Tibial nerve (tissue), 4 donors: Measurements from ENCODE around the gene STAMBPL1. TPM values are rescaled to one million over a fixed set of nuclear protein-coding genes. Genes with fewer than 3 reads are reported as not detected.

ENCODE experiments used
- DNase-seq, 2 donors: peaks; one replicate each; pipeline ENCODE4 v3.0.0-alpha.2; 2019; ENCODE audit warnings: low spot score in 2 of 2
- H3K27ac ChIP-seq, 4 donors: fragments of 200-600 bp; sonication (generic) in 3 of 4; one replicate each; pipeline ENCODE4 v1.5.1; 2017 to 2019; ENCODE audit warnings: mild to moderate bottlenecking in 1 of 4
- H3K27me3 ChIP-seq, 2 donors: fragments of 200-600 bp; sonication (generic) in 1 of 2; one replicate each; pipeline versions ENCODE4 v1.5.1 to v1.6.0; 2017 to 2019
- H3K36me3 ChIP-seq, 3 donors: fragments of 200-600 bp; sonication (generic); one replicate each; pipeline ENCODE4 v1.5.1; 2018 to 2019
- H3K4me1 ChIP-seq, 4 donors: fragments of 200-600 bp; sonication (generic) in 3 of 4; one replicate each; pipeline ENCODE4 v1.5.1; 2017 to 2019
- H3K4me3 ChIP-seq, 4 donors: fragments of 200-600 bp; sonication (generic) in 3 of 4; one replicate each; pipeline ENCODE4 v1.5.1; 2017 to 2019; ENCODE audit warnings: mild to moderate bottlenecking in 1 of 4, moderate library complexity in 1 of 4
- H3K9me3 ChIP-seq, 4 donors: fragments of 200-600 bp; sonication (generic) in 3 of 4; one replicate each; pipeline ENCODE4 v1.5.1; 2017 to 2019
- CTCF ChIP-seq, 5 experiments: fragments of 200-600 bp in 3 of 5; fragments of 450-650 bp in 2 of 5; sonication (generic) in 3 of 5; IDR thresholded peaks; one replicate each; pipeline ENCODE4 v1.5.1; 2016 to 2019; ENCODE audit warnings: antibody characterized with exemption in 5 of 5, mild to moderate bottlenecking in 3 of 5, moderate library complexity in 2 of 5
- EP300 ChIP-seq, 2 donors: sonication (generic); formaldehyde crosslinking; IDR thresholded peaks; one replicate each; pipeline ENCODE4 v1.6.1; 2017; ENCODE audit warnings: antibody characterized with exemption in 2 of 2, mild to moderate bottlenecking in 1 of 2
- POLR2A ChIP-seq, 2 donors: fragments of 450-650 bp; IDR thresholded peaks; one replicate each; pipeline ENCODE4 v1.6.1; 2017; ENCODE audit warnings: antibody characterized with exemption in 2 of 2, mild to moderate bottlenecking in 2 of 2, moderate library complexity in 2 of 2
- WGBS, 2 donors: methylation state at CpG; one replicate each; pipeline ENCODE4 v1.1.5; 2018; 5-methylcytosine and 5-hydroxymethylcytosine counted together
- total RNA-seq, 4 donors: library from RNA; depleted of rRNA; stranded (reverse); fragments of >200 nt; gene quantifications; one replicate each; pipeline ENCODE4 v1.1.0, GENCODE V29; 2016

Gene STAMBPL1
- total RNA-seq, 4 donors from 2014 or later: 14.2 to 34.5 (median 25.5) TPM

DNA sequence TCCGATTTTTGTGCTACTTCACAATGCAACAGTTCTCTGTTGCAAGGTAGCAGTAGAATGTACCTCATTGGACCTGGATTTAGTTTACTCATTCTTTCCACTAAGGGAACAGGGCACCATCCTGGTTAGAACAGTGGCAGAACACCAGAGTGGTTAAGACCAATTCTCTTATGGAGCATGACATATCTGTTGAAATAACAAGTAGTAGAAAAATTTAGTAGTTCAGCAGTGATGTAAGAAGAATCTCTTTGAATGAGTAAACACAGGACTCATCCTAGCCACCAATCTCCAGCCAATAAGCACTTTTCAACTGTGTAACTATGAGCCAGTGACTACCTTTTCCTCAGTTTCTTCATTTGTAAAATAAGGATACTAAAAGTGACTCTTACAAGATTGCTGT lies 30.8 kb upstream of the STAMBPL1 start:
- Histone ChIP-seq H3K4me3 (no peak overlapping the region), H3K36me3 (no peaks in the 10 kb centered on the region), H3K9me3 (no peaks in the 10 kb centered on the region), H3K27me3 (no peaks in the 10 kb centered on the region), H3K27ac (no peak overlapping the region), H3K4me1 (no peaks in the 10 kb centered on the region)
- no peak for TF ChIP-seq CTCF (IDR thresholded peaks at IDR 0.05)
- no peak for TF ChIP-seq POLR2A (IDR thresholded peaks at IDR 0.05)
- no peak for TF ChIP-seq EP300 (IDR thresholded peaks at IDR 0.05)
- 82 to 97% methylated on average over 1 of the region's 1 CpG for WGBS, 2 donors
- DNase-seq: no peak

- Histone ChIP-seq H3K27ac (no peak overlapping the region), H3K4me3 (no peak overlapping the region), H3K36me3 (no peaks in the 10 kb centered on the region), H3K9me3 (no peaks in the 10 kb centered on the region), H3K4me1 (no peaks in the 10 kb centered on the region), H3K27me3 (no peaks in the 10 kb centered on the region)
- TF ChIP-seq CTCF (IDR thresholded peaks at IDR 0.05): no peak
- no peak for TF ChIP-seq EP300 (IDR thresholded peaks at IDR 0.05)
- TF ChIP-seq POLR2A (IDR thresholded peaks at IDR 0.05): no peak
- 75 to 84% methylated on average over 1 of the region's 1 CpG for WGBS, 2 donors
- DNase-seq: no peak
These were observed 29.3 kb upstream of the STAMBPL1 start for GRCh38 chr10:88850712-88851111.

DNA sequence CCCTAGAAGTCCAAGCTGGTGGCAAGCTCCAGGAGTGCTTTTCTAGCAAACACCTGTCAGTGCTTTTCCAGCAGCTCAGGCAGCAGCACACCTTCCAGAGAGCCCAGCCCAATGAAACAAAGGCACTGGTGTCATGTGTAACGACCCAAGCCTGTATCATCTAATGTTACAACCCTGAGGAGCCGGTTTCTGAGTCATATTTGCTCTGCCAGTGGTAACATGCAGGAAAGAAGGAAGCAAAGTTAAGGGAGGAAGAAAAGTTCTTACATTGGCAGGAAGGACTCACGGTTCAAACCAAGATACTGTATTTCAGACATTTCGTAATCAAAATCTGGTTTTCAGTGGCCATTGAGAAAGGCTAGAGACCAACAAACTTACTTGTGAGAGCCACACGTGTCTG lies 28.3 kb upstream of the STAMBPL1 start, which contains the start of gene ANKRD22:
Gene ANKRD22 (minus strand): TSS at position 139 of the 400 bp plus-strand sequence. CDS start 237 bp downstream, outside the sequence.
- 72 to 74% methylated on average over 5 of the region's 5 CpGs for WGBS, 2 donors
- H3K4me1 ChIP-seq: no peaks in the 10 kb centered on the region
- H3K27ac ChIP-seq: no peak within 1 kb of the TSS
- no peaks in the 10 kb centered on the region for H3K27me3 ChIP-seq
- no peak for DNase-seq
- TF ChIP-seq POLR2A (IDR thresholded peaks at IDR 0.05) (no peak), EP300 (IDR thresholded peaks at IDR 0.05) (peak in 1 of 2 donors; percentile 27), CTCF (IDR thresholded peaks at IDR 0.05) (no peak)
- H3K36me3 ChIP-seq: no peaks in the 10 kb centered on the region
- H3K4me3 ChIP-seq: no peak within 1 kb of the TSS
- no peaks in the 10 kb centered on the region for H3K9me3 ChIP-seq

GRCh38 chr10:88852327-88852726 lies 27.7 kb upstream of the STAMBPL1 start:
- Histone ChIP-seq H3K27me3 (no peaks in the 10 kb centered on the region), H3K36me3 (no peaks in the 10 kb centered on the region), H3K9me3 (no peaks in the 10 kb centered on the region), H3K4me3 (no peak overlapping the region), H3K27ac (no peak overlapping the region), H3K4me1 (no peaks in the 10 kb centered on the region)
- no peak for DNase-seq
- 80 to 95% methylated on average over 4 of the region's 4 CpGs for WGBS, 2 donors
- no peak for TF ChIP-seq CTCF (IDR thresholded peaks at IDR 0.05)
- TF ChIP-seq EP300 (IDR thresholded peaks at IDR 0.05): no peak
- TF ChIP-seq POLR2A (IDR thresholded peaks at IDR 0.05): no peak

- no peaks in the 10 kb centered on the region for H3K4me1 ChIP-seq
- TF ChIP-seq POLR2A (IDR thresholded peaks at IDR 0.05) (no peak), EP300 (IDR thresholded peaks at IDR 0.05) (peak in 1 of 2 donors; percentile 66)
- H3K27me3 ChIP-seq: no peaks in the 10 kb centered on the region
- H3K27ac ChIP-seq: no peak overlapping the region
- H3K9me3 ChIP-seq: no peaks in the 10 kb centered on the region
- no peak overlapping the region for H3K4me3 ChIP-seq
- 53 to 62% methylated on average over 4 of the region's 4 CpGs for WGBS, 2 donors
- no peaks in the 10 kb centered on the region for H3K36me3 ChIP-seq
- DNase-seq: no peak
These were observed 26.7 kb upstream of the STAMBPL1 start for GRCh38 chr10:88853155-88853881.
